Kasumi-1 (cell line): ENCODE measurements around the gene GPC5.
"Not testable (repeated sequence)": the region's sequence is repeated elsewhere in the genome, so short reads cannot be mapped to it uniquely, and the experiment has no call there.

Experiments used
- DNase-seq, 2 experiments: peaks; one replicate each; lab custom pipeline; 2025; lab: John Stamatoyannopoulos, UW

Gene GPC5

GRCh38 chr13:91774397-91774796, 376.0 kb downstream of the GPC5 start:
- no peak for DNase-seq

GRCh38 chr13:91776611-91777193, 378.3 kb downstream of the GPC5 start:
- no peak for DNase-seq

- DNase-seq = no peak
Observed at GRCh38 chr13:91778123-91778522, 379.7 kb downstream of the GPC5 start.

GRCh38 chr13:91781982-91782691, 383.7 kb downstream of the GPC5 start:
- DNase-seq = peak in 1 of 2 experiments; percentile 7

GRCh38 chr13:91785431-91786119, 387.2 kb downstream of the GPC5 start:
- DNase-seq = no peak

- no peak for DNase-seq
Observed at GRCh38 chr13:91792054-91792453, 393.6 kb downstream of the GPC5 start.

- no peak for DNase-seq
Observed at GRCh38 chr13:91797567-91797966, 399.1 kb downstream of the GPC5 start.

- DNase-seq = not testable (repeated sequence)
Observed at GRCh38 chr13:91798338-91798737, 399.9 kb downstream of the GPC5 start.

GRCh38 chr13:91801772-91802171, 403.4 kb downstream of the GPC5 start:
- DNase-seq = not testable (repeated sequence)

- no peak for DNase-seq
Observed at GRCh38 chr13:91802957-91803356, 404.5 kb downstream of the GPC5 start.

- no peak for DNase-seq
Observed at GRCh38 chr13:91804724-91805123, 406.3 kb downstream of the GPC5 start.

- DNase-seq = peak; percentile 29 to 46
Observed at GRCh38 chr13:91805605-91806004, 407.2 kb downstream of the GPC5 start.

GRCh38 chr13:91809161-91809560, 410.7 kb downstream of the GPC5 start:
- no peak for DNase-seq

- DNase-seq = no peak
Observed at GRCh38 chr13:91813253-91813652, 414.8 kb downstream of the GPC5 start.

GRCh38 chr13:91816263-91816807, 417.9 kb downstream of the GPC5 start:
- DNase-seq = no peak

GRCh38 chr13:91817250-91817649, 418.8 kb downstream of the GPC5 start:
- DNase-seq = peak; percentile 15 to 50

- DNase-seq = no peak
Observed at GRCh38 chr13:91824416-91824815, 426.0 kb downstream of the GPC5 start.

- no peak for DNase-seq
Observed at GRCh38 chr13:91825516-91825915, 427.1 kb downstream of the GPC5 start.

- DNase-seq = no peak
Observed at GRCh38 chr13:91836553-91836952, 438.1 kb downstream of the GPC5 start.

- DNase-seq = no peak
Observed at GRCh38 chr13:91845612-91846011, 447.2 kb downstream of the GPC5 start.

GRCh38 chr13:91863699-91864098, 465.3 kb downstream of the GPC5 start:
- no peak for DNase-seq

- DNase-seq = no peak
Observed at GRCh38 chr13:91868351-91868750, 469.9 kb downstream of the GPC5 start.

GRCh38 chr13:91878491-91878890, 480.1 kb downstream of the GPC5 start:
- no peak for DNase-seq
